ENCODE data around the gene GALNT6.
"Not testable (repeated sequence)": the region's sequence is repeated elsewhere in the genome, so short reads cannot be mapped to it uniquely, and the experiment has no call there.

The GALNT6 gene

GRCh38 chr12:51320695-51321320, 70.4 kb downstream of the GALNT6 start:
- no peak for DNase-seq

- DNase-seq = no peak
These were observed 70.9 kb downstream of the GALNT6 start for GRCh38 chr12:51320311-51320694.

GRCh38 chr12:51318846-51319599, 72.2 kb downstream of the GALNT6 start:
- no peak for DNase-seq

- not testable (repeated sequence) for DNase-seq
These were observed 73.0 kb downstream of the GALNT6 start for GRCh38 chr12:51318057-51318806.

- no peak for DNase-seq
These were observed 79.8 kb downstream of the GALNT6 start for GRCh38 chr12:51311389-51311788.

GRCh38 chr12:51307655-51308593, 83.3 kb downstream of the GALNT6 start:
- no peak for DNase-seq

GRCh38 chr12:51306507-51306906, 84.7 kb downstream of the GALNT6 start:
- DNase-seq = no peak

Measured in effector CD8-positive, alpha-beta T cell (primary cell).